ENCODE data around the gene ERBB4. TPM values are rescaled to one million over a fixed set of nuclear protein-coding genes. Genes with fewer than 3 reads are reported as not detected.
"Not testable (repeated sequence)": the region's sequence is repeated elsewhere in the genome, so short reads cannot be mapped to it uniquely, and the experiment has no call there.

Gene ERBB4
- total RNA-seq, 1 donor from 2014 or later, result 1.7 TPM

DNA sequence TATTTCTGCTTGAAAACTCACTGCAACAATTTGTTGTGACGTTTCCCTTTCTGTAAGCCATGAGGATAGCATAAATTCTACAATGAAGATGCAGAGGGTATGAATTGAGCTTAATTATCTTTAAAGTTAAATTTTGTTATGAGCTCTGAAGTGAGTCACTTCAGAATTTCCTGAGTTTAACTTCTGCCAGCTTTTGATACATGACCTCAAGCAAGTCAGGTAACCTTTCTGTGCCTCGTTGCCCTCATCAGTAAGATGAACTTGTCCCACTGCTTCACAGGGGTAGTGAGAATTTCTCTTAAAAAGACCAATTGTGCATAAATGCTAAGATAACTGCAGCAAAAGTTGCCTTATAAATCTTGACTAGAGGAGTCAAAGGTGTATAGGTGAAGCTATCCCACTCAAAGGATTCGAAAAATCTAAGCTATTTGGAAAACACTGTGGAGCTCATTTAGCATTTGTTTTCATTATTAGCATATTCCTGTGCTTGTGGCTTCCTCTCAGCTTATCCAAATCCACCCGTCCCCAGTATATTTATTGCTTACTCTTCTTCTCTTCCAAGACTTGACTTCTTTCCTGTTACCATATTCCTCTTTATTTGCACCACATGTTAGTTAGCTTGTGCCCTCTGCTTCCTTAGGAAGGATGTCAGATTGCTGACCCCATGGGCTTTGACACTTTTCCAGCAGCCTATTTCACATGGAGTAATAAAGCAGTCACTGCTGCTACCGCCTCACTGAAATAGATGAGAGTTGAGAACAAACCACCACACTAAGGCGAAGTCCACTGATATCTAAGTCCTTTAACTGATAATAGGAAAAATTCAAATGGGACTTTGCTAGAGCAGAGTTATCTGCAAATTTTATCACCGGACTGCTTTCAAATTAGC, 428.6 kb downstream of the ERBB4 start:
- Histone ChIP-seq H3K27ac (no peak overlapping the region), H3K27me3 (no peaks in the 10 kb centered on the region), H3K4me1 (no peaks in the 10 kb centered on the region), H3K9me3 (no peaks in the 10 kb centered on the region), H3K4me3 (no peak overlapping the region), H3K36me3 (no peaks in the 10 kb centered on the region)
- intact Hi-C loops (cut with DNase I), result no loop called here
- TF ChIP-seq, protein P1, sequence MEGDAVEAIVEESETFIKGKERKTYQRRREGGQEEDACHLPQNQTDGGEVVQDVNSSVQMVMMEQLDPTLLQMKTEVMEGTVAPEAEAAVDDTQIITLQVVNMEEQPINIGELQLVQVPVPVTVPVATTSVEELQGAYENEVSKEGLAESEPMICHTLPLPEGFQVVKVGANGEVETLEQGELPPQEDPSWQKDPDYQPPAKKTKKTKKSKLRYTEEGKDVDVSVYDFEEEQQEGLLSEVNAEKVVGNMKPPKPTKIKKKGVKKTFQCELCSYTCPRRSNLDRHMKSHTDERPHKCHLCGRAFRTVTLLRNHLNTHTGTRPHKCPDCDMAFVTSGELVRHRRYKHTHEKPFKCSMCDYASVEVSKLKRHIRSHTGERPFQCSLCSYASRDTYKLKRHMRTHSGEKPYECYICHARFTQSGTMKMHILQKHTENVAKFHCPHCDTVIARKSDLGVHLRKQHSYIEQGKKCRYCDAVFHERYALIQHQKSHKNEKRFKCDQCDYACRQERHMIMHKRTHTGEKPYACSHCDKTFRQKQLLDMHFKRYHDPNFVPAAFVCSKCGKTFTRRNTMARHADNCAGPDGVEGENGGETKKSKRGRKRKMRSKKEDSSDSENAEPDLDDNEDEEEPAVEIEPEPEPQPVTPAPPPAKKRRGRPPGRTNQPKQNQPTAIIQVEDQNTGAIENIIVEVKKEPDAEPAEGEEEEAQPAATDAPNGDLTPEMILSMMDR (IDR thresholded peaks at IDR 0.05), result no peak
- no peak for DNase-seq (ENCODE audit: low spot score in 2 of 2)

DNA sequence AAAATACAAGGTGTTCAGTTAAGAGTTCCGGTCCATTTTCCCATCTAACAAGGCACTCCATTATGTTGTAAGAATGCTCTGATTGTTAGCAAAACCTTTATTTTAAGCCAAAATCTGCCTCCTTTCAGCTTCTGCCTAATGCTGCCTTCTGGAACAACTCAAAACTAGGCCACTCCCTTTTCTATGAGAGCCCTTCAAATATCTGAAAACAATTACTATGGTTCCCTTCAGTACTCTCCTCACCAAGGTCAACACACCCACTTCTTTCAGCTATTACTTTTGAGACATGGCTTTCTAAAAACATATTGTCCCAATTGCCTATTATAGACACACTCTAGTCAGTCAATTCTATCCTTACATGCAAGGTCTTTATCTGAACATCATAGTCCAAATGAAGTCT, 429.4 kb downstream of the ERBB4 start:
- no peak for DNase-seq (ENCODE audit: low spot score in 2 of 2)
- no peaks in the 10 kb centered on the region for H3K36me3 ChIP-seq
- H3K4me3 ChIP-seq, result no peak overlapping the region
- TF ChIP-seq, protein P1 (IDR thresholded peaks at IDR 0.05), result no peak
- H3K27me3 ChIP-seq, result no peaks in the 10 kb centered on the region
- intact Hi-C loops (cut with DNase I), result no loop called here
- H3K9me3 ChIP-seq, result no peaks in the 10 kb centered on the region
- no peak overlapping the region for H3K27ac ChIP-seq
- no peaks in the 10 kb centered on the region for H3K4me1 ChIP-seq

DNA sequence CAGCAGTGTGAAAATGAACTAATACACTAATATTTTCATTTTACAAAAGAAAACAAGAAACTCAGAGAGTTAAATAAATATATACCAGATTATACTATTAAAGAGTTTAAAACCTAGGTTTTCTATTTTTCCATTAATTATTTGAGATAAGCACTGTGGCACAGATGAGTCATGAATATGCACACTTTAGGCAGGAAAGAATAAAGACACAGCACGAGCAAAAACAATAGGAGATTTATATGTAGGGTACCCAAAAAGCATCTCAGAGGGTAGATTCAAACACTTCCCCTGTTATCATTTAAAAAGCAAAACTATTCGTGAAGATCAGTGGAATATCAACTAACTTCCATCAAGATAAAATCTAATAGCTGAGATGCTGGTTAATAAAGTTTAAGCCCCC, 430.6 kb downstream of the ERBB4 start:
- intact Hi-C loops (cut with DNase I), result no loop called here
- H3K9me3 ChIP-seq, result no peaks in the 10 kb centered on the region
- TF ChIP-seq, protein P1 (IDR thresholded peaks at IDR 0.05), result no peak
- H3K4me3 ChIP-seq, result no peak overlapping the region
- no peaks in the 10 kb centered on the region for H3K27me3 ChIP-seq
- no peaks in the 10 kb centered on the region for H3K36me3 ChIP-seq
- H3K27ac ChIP-seq, result no peak overlapping the region
- no peak for DNase-seq (ENCODE audit: low spot score in 2 of 2)
- H3K4me1 ChIP-seq, result no peaks in the 10 kb centered on the region

DNA sequence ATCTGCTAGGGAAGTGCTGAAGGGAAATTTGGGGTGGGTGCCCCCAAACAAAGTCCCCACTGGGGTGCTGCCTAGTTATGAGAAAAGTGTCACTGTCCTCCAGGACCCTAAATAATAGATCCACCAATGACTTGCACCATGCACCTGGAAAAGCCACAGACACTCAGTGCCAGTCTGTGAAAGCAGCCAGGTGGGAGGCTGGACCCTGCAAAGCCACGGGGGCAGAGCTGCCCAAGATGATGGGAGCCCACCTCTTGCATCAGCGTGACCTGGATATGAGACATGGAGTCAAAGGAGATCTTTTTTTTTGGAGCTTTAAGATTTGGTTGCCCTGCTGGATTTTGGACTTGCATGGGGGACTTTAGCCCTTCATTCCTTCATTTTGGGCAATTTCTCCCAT, 431.6 kb downstream of the ERBB4 start:
- TF ChIP-seq, protein P1 (IDR thresholded peaks at IDR 0.05), result no peak
- H3K9me3 ChIP-seq, result no peaks in the 10 kb centered on the region

DNA sequence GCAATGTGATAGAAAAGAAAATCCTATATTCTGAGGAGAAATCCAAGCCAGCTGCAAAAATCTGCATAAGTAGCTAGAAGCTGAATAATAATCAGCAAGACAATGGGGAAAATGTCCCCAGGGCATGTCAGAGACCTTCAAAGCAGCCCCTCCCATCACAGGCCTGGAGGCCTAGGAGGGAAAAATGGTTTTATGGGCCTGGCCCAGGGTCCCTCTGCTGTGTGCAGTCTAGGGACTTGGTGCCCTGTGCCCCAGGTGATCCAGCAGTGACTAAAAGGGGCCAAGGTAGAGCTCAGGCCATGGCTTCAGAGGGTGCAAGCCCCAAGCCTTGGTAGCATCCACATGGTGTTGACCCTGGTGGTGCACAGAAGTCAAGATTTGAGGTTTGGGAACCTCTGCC, 432.1 kb downstream of the ERBB4 start:
- H3K27me3 ChIP-seq; DNase-seq (ENCODE audit: low spot score in 2 of 2); H3K36me3 ChIP-seq; H3K4me1 ChIP-seq; H3K27ac ChIP-seq; H3K4me3 ChIP-seq; H3K9me3 ChIP-seq; intact Hi-C loops (cut with DNase I): not testable (repeated sequence)

More for the DNA sequence above, 431.6 kb downstream of the ERBB4 start:
- H3K27me3 ChIP-seq, result no peaks in the 10 kb centered on the region
- no peak for DNase-seq (ENCODE audit: low spot score in 2 of 2)
- H3K36me3 ChIP-seq, result no peaks in the 10 kb centered on the region
- intact Hi-C loops (cut with DNase I), result no loop called here
- no peak overlapping the region for H3K4me3 ChIP-seq
- H3K27ac ChIP-seq, result no peak overlapping the region
- no peaks in the 10 kb centered on the region for H3K4me1 ChIP-seq

DNA sequence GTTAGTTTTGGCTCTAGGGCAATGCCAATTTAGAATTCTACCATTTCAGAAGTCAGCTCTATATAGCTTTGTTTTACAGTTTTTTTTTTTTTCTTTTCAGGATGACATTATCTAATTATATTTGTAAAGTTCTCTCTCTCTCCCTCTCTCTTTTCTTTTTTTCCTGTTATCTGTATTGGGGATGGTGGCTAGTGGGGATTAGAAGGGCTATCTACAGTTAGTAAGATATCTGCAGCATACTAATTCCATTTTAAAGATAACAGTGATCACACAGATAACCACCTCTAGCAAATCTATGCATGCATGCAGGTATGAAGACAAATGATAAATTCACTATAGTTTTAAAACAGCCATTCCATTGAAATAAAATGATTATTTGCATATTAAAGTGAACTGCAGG, 438.9 kb downstream of the ERBB4 start:
- H3K4me3 ChIP-seq, result no peak overlapping the region
- no peaks in the 10 kb centered on the region for H3K4me1 ChIP-seq
- no peaks in the 10 kb centered on the region for H3K36me3 ChIP-seq
- H3K27ac ChIP-seq, result no peak overlapping the region
- intact Hi-C loops (cut with DNase I), result no loop called here
- H3K27me3 ChIP-seq, result no peaks in the 10 kb centered on the region
- TF ChIP-seq, protein P1 (IDR thresholded peaks at IDR 0.05), result no peak
- no peaks in the 10 kb centered on the region for H3K9me3 ChIP-seq
- no peak for DNase-seq (ENCODE audit: low spot score in 2 of 2)
